ENCODE data around the gene LRRC55.
"Not testable (repeated sequence)": the region's sequence is repeated elsewhere in the genome, so short reads cannot be mapped to it uniquely, and the experiment has no call there.

The LRRC55 gene

DNA sequence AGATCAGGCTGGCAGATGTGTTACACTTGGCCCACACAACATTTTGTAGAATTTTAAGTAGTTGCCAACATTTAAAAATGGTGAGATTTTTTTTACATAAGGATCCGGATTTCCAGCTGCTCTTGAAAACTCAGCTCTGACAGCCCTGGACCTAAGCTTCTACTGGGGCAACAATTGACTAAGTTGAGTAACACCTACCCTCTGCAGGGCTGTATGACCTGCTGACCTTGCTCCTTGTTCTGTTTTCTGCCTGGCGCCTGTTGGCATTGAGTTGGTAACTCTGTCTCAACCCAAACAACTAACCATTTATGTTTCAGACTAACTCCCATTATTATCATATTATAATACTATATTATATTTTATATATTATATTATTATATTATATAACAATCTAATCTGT is 21.1 kb upstream of the LRRC55 start:
- DNase-seq (ENCODE audit: low read depth): no peak
- TF ChIP-seq, protein P1, sequence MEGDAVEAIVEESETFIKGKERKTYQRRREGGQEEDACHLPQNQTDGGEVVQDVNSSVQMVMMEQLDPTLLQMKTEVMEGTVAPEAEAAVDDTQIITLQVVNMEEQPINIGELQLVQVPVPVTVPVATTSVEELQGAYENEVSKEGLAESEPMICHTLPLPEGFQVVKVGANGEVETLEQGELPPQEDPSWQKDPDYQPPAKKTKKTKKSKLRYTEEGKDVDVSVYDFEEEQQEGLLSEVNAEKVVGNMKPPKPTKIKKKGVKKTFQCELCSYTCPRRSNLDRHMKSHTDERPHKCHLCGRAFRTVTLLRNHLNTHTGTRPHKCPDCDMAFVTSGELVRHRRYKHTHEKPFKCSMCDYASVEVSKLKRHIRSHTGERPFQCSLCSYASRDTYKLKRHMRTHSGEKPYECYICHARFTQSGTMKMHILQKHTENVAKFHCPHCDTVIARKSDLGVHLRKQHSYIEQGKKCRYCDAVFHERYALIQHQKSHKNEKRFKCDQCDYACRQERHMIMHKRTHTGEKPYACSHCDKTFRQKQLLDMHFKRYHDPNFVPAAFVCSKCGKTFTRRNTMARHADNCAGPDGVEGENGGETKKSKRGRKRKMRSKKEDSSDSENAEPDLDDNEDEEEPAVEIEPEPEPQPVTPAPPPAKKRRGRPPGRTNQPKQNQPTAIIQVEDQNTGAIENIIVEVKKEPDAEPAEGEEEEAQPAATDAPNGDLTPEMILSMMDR (conservative IDR thresholded peaks at IDR 0.05; ENCODE audit: low read depth, low read length): no peak
- no peak overlapping the region for H3K4me3 ChIP-seq (ENCODE audit: low read depth, low read length)

DNA sequence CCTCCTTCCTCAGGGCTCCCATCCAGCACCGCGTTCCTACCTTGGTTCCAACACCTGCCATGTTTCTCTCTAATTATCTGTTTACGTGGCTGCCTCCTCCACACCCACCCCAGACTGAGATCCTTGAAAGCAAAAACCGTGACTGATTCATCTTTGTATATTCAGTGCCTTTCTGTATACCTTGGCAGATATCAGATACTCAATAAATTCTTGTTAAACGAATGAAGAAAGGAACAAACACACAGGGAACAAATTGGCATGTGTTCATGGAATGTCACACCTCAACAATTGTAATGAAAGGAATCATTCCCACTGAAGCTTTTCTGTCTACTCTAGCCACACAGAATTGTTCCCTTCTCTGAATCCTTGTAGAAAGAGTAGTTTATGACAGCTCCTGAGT is 20.4 kb upstream of the LRRC55 start:
- TF ChIP-seq, protein P1 (conservative IDR thresholded peaks at IDR 0.05; ENCODE audit: low read depth, low read length): no peak
- no peak for DNase-seq (ENCODE audit: low read depth)
- H3K4me3 ChIP-seq (ENCODE audit: low read depth, low read length): no peak overlapping the region

DNA sequence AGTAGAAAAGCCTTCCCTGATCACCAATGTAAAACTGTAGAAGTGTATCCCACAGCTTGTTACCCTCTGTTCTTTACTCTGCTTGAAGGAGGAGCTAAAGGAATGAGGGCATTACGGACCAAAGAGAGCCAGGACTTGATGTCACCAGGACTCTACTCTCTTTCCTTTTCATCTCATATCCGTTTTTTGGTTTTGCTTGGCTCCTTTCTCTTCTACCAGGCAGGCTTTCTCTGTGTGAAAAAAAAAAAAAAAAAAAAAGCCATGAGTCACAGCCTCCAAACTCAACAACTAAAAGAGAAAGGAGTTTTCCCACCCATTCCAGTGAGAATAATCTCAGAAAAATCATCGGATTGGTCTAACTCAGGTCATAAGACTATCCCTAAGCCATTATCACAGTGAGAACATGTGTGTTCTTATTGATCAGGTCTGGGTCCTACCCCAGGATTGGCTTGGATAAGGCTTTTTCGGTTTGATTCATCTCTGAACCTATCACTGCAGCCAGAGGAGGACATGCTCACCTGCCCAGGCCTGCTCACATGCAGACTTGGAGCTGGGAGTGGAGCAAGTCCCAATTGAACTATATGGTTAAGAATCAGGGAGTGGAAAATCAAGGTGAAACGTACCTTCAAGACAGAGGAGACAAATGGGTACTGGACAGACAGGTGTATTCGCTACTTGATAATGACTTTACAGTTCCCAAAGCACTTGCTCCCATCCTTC is 19.4 kb upstream of the LRRC55 start:
- no peak for DNase-seq (ENCODE audit: low read depth)
- TF ChIP-seq, protein P1 (conservative IDR thresholded peaks at IDR 0.05; ENCODE audit: low read depth, low read length): no peak
- no peak overlapping the region for H3K4me3 ChIP-seq (ENCODE audit: low read depth, low read length)

DNA sequence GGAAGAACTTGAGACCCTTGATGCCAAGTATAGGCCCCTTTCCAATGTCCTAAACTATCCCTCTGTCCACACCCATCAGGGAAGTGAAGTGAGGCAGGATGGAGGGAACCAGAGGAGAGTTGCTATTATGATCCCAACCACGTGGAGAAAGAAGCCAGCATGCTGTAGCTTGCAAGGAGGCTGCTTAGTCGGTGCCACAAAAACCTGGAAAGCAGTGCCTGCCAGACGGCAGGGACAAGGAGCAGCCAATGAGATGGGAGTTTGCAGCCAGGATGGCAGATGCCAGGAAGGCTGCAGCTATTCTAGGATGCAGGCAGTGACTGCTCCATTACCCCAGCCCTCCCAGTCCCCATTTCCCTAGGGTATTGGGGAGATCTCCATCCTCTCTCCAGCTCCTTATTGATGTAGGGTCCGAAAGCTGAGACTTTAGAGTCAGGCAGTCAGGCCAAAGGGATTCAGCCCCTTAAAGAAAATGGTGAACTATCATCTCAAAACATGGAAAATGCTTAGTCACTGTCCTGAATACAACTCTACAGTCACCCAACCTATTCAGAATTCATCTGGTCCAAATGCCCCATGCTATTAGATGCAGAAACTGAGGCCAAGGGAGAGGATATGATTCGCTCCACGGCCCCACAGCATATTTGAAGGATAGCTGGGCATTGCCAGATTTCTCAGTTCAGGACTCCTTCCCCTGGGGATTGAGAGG is 18.4 kb upstream of the LRRC55 start:
- H3K4me3 ChIP-seq (ENCODE audit: low read depth, low read length): no peak overlapping the region
- no peak for DNase-seq (ENCODE audit: low read depth)
- TF ChIP-seq, protein P1 (conservative IDR thresholded peaks at IDR 0.05; ENCODE audit: low read depth, low read length): no peak

DNA sequence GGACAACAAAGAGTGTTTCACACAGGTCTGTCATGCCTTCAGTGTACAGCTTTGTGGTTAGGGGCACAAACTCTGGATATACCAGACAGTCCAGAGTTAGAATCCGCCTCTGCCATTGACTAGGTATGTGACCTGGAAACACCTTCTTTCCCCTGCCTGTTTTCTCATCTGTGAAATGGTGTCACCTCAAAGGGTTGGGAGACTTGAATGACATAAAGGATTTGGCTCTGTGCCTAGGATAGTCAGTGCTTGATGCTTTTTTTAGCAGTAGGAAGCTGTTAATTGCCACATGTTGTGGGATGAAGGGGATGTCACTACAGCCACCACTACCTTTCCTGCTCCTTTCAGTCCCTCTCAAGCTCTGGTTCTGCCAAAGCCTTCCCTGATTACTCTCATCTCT is 17.4 kb upstream of the LRRC55 start:
- DNase-seq (ENCODE audit: low read depth): no peak
- H3K4me3 ChIP-seq (ENCODE audit: low read depth, low read length): no peak overlapping the region
- TF ChIP-seq, protein P1 (conservative IDR thresholded peaks at IDR 0.05; ENCODE audit: low read depth, low read length): no peak

DNA sequence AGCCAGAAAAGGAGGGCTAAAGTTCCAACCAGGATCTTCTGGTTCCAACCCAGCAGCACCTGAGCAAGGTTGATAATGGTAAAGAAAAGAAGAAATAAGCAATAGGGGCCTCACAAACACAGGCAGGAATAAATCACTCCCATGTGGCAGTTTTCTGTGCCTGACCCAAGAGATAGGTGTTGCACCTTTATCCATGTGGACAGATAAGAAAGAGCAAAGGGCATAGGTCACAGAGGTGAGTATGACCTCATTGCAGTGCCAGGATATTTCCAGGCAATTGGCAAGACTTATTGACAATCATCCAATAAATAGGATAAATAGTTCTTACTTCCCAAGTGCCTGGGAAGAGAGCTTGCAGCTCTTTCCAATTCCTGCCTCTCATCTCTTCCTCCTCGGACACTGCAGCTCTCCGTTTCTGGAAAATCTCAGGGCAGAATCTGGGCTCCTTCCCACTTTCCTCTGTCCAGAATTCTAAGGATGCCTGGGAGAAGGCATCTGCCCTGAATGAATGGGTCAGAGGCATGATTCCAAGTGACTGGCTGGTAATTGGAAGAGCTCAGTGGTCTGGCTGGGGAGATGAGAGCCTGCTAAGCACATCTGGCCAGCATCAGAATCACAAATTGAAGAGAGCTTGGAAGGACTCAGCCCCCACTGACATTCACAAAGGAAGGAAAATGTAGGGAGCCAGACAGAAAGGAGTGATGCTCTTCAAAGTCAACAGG is 14.5 kb upstream of the LRRC55 start:
- no peak for DNase-seq (ENCODE audit: low read depth)
- H3K4me3 ChIP-seq (ENCODE audit: low read depth, low read length): no peak overlapping the region
- TF ChIP-seq, protein P1 (conservative IDR thresholded peaks at IDR 0.05; ENCODE audit: low read depth, low read length): no peak

DNA sequence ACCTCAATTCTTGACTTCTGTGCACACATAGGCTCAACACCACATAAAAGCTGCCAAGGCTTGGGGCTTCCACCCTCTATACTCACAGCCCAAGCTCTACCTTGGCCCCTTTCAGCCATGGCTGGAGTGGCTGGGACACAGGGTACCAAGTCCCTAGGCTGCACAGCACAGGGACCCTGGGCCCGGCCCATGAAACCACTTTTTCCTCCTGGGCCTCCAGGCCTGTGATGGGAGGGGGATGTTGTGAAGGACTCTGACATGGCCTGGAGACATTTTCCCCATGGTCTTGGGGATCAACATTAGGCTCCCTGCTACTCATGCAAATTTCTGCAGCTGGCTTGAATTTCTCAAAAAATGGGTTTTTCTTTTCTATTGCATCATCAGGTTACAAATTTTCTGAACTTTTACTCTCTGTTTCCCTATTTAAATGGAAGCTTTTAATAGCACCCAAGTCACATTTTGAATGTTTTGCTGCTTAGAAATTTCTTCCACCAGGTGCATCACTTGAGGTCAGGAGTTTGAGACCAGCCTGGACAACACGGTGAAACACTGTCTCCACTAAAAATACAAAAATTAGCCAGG is 11.9 kb upstream of the LRRC55 start:
- H3K4me3 ChIP-seq (ENCODE audit: low read depth, low read length); DNase-seq (ENCODE audit: low read depth): not testable (repeated sequence)

Measured in choroid plexus epithelial cell (primary cell).